ENCODE data around the gene B3GNT4.

The B3GNT4 gene

DNA sequence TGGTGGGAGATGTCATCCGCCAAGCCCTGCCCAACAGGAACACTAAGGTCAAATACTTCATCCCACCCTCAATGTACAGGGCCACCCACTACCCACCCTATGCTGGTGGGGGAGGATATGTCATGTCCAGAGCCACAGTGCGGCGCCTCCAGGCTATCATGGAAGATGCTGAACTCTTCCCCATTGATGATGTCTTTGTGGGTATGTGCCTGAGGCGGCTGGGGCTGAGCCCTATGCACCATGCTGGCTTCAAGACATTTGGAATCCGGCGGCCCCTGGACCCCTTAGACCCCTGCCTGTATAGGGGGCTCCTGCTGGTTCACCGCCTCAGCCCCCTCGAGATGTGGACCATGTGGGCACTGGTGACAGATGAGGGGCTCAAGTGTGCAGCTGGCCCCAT lies 3.5 kb downstream of the B3GNT4 start:
- no peak for DNase-seq (ENCODE audit: low spot score)

DNA sequence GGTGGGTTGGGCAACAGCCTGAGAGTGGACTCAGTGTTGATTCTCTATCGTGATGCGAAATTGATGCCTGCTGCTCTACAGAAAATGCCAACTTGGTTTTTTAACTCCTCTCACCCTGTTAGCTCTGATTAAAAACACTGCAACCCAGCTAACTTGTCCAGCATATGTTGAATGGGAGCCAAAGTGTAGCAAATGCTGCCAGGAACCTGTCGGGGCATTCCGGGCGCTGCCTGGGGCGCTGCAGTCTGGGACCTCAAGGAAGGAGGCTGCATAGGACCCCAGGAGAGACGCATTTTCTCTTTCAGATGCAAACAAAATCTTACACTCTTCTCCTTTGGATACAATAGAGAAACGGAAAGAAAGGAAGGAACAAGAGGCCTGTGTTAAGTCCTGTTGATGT lies 3.9 kb downstream of the B3GNT4 start:
- TF ChIP-seq, protein P1, sequence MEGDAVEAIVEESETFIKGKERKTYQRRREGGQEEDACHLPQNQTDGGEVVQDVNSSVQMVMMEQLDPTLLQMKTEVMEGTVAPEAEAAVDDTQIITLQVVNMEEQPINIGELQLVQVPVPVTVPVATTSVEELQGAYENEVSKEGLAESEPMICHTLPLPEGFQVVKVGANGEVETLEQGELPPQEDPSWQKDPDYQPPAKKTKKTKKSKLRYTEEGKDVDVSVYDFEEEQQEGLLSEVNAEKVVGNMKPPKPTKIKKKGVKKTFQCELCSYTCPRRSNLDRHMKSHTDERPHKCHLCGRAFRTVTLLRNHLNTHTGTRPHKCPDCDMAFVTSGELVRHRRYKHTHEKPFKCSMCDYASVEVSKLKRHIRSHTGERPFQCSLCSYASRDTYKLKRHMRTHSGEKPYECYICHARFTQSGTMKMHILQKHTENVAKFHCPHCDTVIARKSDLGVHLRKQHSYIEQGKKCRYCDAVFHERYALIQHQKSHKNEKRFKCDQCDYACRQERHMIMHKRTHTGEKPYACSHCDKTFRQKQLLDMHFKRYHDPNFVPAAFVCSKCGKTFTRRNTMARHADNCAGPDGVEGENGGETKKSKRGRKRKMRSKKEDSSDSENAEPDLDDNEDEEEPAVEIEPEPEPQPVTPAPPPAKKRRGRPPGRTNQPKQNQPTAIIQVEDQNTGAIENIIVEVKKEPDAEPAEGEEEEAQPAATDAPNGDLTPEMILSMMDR (IDR thresholded peaks at IDR 0.05; ENCODE audit: extremely low read depth, missing control alignments): no peak
- DNase-seq (ENCODE audit: low spot score): no peak

More for the DNA sequence above, 3.5 kb downstream of the B3GNT4 start:
- TF ChIP-seq, protein P1 (IDR thresholded peaks at IDR 0.05; ENCODE audit: extremely low read depth, missing control alignments): no peak

DNA sequence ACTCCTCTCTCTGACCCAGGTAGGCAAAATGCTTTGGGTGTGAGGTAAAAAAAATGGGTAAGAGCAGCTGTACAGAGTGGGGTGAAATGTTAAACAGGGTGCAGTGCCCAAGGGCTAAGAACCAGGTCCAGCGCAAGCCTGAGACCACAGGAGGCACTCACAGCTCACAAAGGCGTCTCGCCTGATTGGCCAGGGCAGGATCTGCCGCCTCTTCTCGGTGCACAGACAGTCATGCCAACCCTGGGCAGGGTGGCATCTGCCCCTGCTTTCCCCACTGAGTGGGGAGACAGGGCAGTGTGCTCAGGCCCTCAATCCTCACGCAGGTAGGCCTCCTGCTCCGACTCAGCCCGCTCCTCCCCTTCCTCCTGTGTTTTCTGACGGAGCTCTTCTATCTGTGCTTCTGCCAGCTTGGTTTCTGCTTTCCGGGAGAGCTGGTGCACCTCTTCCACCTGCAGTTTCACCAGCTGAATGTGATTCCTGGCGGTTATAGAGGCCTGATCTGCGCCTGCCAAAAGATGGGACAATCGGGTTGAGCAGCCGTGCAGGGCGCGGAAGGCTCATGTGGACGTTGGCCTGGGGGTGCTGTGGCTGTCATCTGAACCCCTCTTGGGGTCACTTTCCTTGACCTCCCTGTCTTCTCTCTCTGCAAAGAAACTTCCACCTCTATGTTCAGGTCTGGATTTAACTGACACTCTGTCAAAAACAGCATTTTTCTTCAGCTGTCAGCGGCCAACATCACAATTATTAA lies 4.7 kb downstream of the B3GNT4 start:
- no peak for DNase-seq (ENCODE audit: low spot score)
- TF ChIP-seq, protein P1 (IDR thresholded peaks at IDR 0.05; ENCODE audit: extremely low read depth, missing control alignments): no peak

DNA sequence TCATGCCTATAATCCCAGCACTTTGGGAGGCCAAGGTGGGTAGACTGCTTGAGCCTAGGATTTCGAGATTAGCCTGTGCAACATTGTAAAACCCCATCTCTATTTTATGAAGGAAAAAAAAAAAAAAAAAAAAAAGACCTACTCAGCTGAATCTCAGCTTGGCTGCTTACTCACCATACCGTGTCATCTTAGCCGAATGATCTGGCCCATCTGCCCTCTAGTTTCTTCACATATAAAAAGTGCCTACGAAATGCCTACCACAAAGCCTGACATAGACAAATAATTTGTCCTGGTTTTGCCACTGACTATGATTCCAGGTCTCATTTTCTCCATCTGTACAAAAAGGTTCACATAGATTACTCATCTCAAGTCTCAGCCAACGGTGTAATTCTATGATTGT lies 12.3 kb downstream of the B3GNT4 start:
- DNase-seq (ENCODE audit: low spot score): no peak
- TF ChIP-seq, protein P1 (IDR thresholded peaks at IDR 0.05; ENCODE audit: extremely low read depth, missing control alignments): no peak

DNA sequence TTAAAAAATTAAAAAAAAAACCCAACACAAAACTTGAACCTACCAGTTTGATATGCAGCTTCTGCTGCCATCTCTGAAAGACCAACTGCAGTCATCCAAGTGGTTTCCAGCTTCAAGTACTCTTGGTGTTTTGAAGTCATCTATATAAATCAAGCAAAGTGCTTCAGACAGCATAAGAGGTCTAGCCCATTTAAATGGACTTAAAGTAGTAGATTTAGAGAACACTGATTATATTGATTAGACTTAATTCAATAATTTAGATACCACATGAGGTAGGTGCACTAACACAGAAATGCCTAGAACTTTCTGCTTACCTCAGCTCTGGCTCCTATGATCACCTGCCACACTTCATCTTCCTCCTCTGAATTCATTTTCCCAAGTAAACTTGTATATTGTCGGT lies 12.9 kb downstream of the B3GNT4 start:
- TF ChIP-seq, protein P1 (IDR thresholded peaks at IDR 0.05; ENCODE audit: extremely low read depth, missing control alignments): no peak
- no peak for DNase-seq (ENCODE audit: low spot score)

DNA sequence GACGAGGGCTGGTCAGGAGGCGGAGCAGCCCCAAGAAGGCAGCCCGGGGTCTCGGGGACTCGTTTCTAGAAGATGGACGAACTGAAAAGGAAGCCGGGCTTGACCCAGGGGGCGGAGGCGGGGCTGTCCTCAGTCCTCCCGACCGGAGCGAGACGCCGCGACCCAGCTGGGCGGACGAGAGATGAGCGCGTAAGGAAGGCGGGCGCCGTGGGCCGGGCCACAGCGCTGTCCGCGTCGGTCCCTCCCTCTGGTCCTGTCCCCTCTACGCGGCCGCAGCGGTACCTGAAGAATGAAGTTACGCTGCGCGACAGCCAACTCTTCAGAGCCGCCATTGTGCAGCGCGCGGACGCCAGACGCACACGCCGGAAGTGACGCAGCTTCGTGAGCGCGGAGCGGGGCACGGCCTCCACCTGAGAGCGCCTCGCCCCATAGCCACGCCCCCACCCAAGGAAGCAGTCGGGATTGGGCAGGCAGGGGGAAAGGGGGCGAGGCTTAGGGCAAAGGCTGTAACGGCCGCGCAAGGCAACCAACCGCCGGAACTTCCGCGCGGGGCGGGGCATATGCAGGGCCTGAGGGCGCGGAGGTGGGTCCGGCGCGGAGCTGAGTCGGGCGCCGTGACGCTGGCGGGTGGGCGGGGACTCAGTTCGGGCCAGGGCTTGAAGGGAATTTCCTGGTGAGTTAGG lies 22.3 kb downstream of the B3GNT4 start, which contains the start of gene DIABLO:
Gene DIABLO, minus strand, starts transcription at position 370 of the 683 bp plus-strand sequence. Its CDS starts 38 bp downstream, at position 332.
- TF ChIP-seq, protein P1 (IDR thresholded peaks at IDR 0.05; ENCODE audit: extremely low read depth, missing control alignments): no peak
- peak; percentile 98 for DNase-seq (ENCODE audit: low spot score)
